B cell (primary cell): Measurements from ENCODE around the gene CD163. TPM values are rescaled to one million over a fixed set of nuclear protein-coding genes. Genes with fewer than 3 reads are reported as not detected.

Experiments used
- ATAC-seq: fragments of 200-7000 bp; cut with Tn5 transposase; one replicate; pipeline ENCODE4 v1.10.0; 2021; ENCODE audit warnings: low read depth, mild to moderate bottlenecking, moderate number of reproducible peaks, moderate library complexity
- CTCF ChIA-PET: fragments of 350-600 bp; sonication (Branson Sonifier 250); formaldehyde crosslinking; loops from one replicate; lab custom pipeline; 2021; ENCODE audit warnings: antibody characterized with exemption, inconsistent platforms; lab: Charles Lee
- POLR2A ChIA-PET: fragments of 350-600 bp; sonication (Branson Sonifier 250); formaldehyde crosslinking; loops from one replicate; lab custom pipeline; 2021; ENCODE audit warnings: antibody characterized with exemption; lab: Charles Lee
- DNase-seq: peaks from one replicate; pipeline ENCODE4 v3.0.0; 2013
- H2AFZ ChIP-seq: 2 replicates; pipeline ENCODE4 v1.6.1; 2012; ENCODE audit warnings: mild to moderate bottlenecking, low read depth, low read length; ENCODE audit not compliant: insufficient read depth, poor library complexity, severe bottlenecking
- H3K27ac ChIP-seq, 2 donors: 1 replicate in 1 of 2; 2 replicates in 1 of 2; pipeline ENCODE4 v1.5.1; 2012 to 2013; ENCODE audit warnings: low read length in 2 of 2, mild to moderate bottlenecking in 2 of 2, moderate library complexity in 1 of 2
- H3K27me3 ChIP-seq, 4 experiments: fragments of 200-600 bp in 1 of 4; sonication (generic) in 1 of 4; replicated peaks in 1 of 4; 1 replicate in 2 of 4; 2 replicates in 2 of 4; pipeline versions ENCODE4 v1.6.1 to v1.7.0; 2013 to 2016; ENCODE audit warnings: low read length in 3 of 4, mild to moderate bottlenecking in 2 of 4, mixed read lengths in 1 of 4, moderate library complexity in 1 of 4; ENCODE audit not compliant: insufficient read depth in 4 of 4, control insufficient read depth in 3 of 4; ENCODE audit errors: control extremely low read depth in 1 of 4
- H3K36me3 ChIP-seq, 2 experiments: replicated peaks in 1 of 2; 1 replicate in 1 of 2; 2 replicates in 1 of 2; pipeline versions ENCODE4 v1.6.1 to v1.7.1; 2013; ENCODE audit warnings: low read length in 1 of 2; ENCODE audit not compliant: insufficient read depth in 2 of 2, control insufficient read depth in 1 of 2; ENCODE audit errors: control extremely low read depth in 1 of 2, extremely low read depth in 1 of 2
- H3K4me1 ChIP-seq, 2 donors: fragments of 200-600 bp in 1 of 2; sonication (generic) in 1 of 2; 1 replicate in 1 of 2; 2 replicates in 1 of 2; pipeline versions ENCODE4 v1.5.1 to v1.6.1; 2013 to 2017; ENCODE audit warnings: low read length in 2 of 2; ENCODE audit not compliant: control insufficient read depth in 2 of 2, insufficient read depth in 2 of 2
- H3K4me2 ChIP-seq: replicated peaks from 2 replicates; pipeline ENCODE3; 2012; ENCODE audit warnings: mild to moderate bottlenecking, low read depth, low read length; ENCODE audit not compliant: poor library complexity, severe bottlenecking
- H3K4me3 ChIP-seq, 5 experiments: fragments of 200-600 bp in 1 of 5; sonication (generic) in 1 of 5; 1 replicate in 3 of 5; 2 replicates in 2 of 5; pipeline versions ENCODE4 v1.5.1 to v1.7.0; 2011 to 2016; ENCODE audit warnings: low read length in 4 of 5, mild to moderate bottlenecking in 4 of 5, low read depth in 2 of 5, control low read depth in 1 of 5, moderate library complexity in 1 of 5; ENCODE audit not compliant: insufficient read depth in 1 of 5; ENCODE audit errors: control extremely low read depth in 1 of 5, extremely low read depth in 1 of 5
- H3K79me2 ChIP-seq: fragments of 200-600 bp; sonication (generic); one replicate; pipeline ENCODE4 v1.6.0; 2016; ENCODE audit warnings: low read length; ENCODE audit not compliant: control insufficient read depth, insufficient read depth
- H3K9ac ChIP-seq: fragments of 200-600 bp; sonication (generic); 2 replicates; pipeline ENCODE4 v1.6.1; 2017; ENCODE audit warnings: mild to moderate bottlenecking, low read length, moderate library complexity
- H3K9me3 ChIP-seq, 3 donors: one replicate each; pipeline versions ENCODE4 v1.6.1 to v1.7.1; 2013; ENCODE audit warnings: low read length in 2 of 3; ENCODE audit not compliant: control insufficient read depth in 2 of 3, insufficient read depth in 1 of 3; ENCODE audit errors: control extremely low read depth in 1 of 3
- H4K20me1 ChIP-seq: 2 replicates; pipeline ENCODE4 v1.6.0; 2012; ENCODE audit warnings: mild to moderate bottlenecking, low read length; ENCODE audit not compliant: insufficient read depth, control insufficient read depth, poor library complexity, severe bottlenecking
- H3K27ac Mint-ChIP-seq: one replicate; pipeline ENCODE4 v1.8.0; 2021; ENCODE audit warnings: mixed read lengths
- H3K27me3 Mint-ChIP-seq: one replicate; pipeline ENCODE4 v1.8.0; 2021; ENCODE audit warnings: mixed read lengths
- H3K4me1 Mint-ChIP-seq: one replicate; pipeline ENCODE4 v1.8.0; 2021; ENCODE audit warnings: mixed read lengths
- H3K4me3 Mint-ChIP-seq: one replicate; pipeline ENCODE4 v1.8.0; 2021; ENCODE audit warnings: mixed read lengths
- H3K9me3 Mint-ChIP-seq: one replicate; pipeline ENCODE4 v1.8.0; 2022; ENCODE audit warnings: mixed read lengths; ENCODE audit not compliant: insufficient read depth
- CTCF ChIP-seq: fragments of 200-600 bp; IDR thresholded peaks from one replicate; pipeline ENCODE4 v1.8.0; 2022; ENCODE audit warnings: antibody characterized with exemption, mild to moderate bottlenecking
- EZH2 ChIP-seq: IDR thresholded peaks from 2 replicates; pipeline ENCODE4 v1.6.1; 2012; ENCODE audit warnings: borderline replicate concordance, low read depth, mild to moderate bottlenecking, moderate library complexity, low read length; ENCODE audit not compliant: insufficient read depth, poor library complexity, severe bottlenecking
- WGBS: methylation state at CpG from one replicate; pipeline ENCODE4 v1.1.5; 2013; ENCODE audit warnings: missing lambda C conversion rate; ENCODE audit not compliant: insufficient coverage; 5-methylcytosine and 5-hydroxymethylcytosine counted together
- intact Hi-C: fragments of 100-400 bp; cut with micrococcal nuclease; formaldehyde crosslinking; loops from one replicate; pipeline ENCODE4 v1.10.0; 2022
- polyA plus RNA-seq: library from polyadenylated mRNA; depleted of rRNA; stranded (reverse); fragments of >200 nt; gene quantifications from 2 replicates; pipeline ENCODE4 v1.2.3, GENCODE V29; 2012
- total RNA-seq, 2 donors: library from RNA; stranded (reverse); fragments of 120-200 nt in 1 of 2; gene quantifications; 1 replicate in 1 of 2; 2 replicates in 1 of 2; pipeline versions ENCODE4 v1.2.3 to v1.2.4, GENCODE V29; 2013 to 2022

The CD163 gene
- total and polyA plus RNA-seq, 2 donors (not counting 1 experiment from before 2014, with no cell fraction given) = 1.1 to 1.8 TPM

GRCh38 chr12:7542046-7542445 is 38.5 kb upstream of the CD163 start:
- intact Hi-C loops = no loop called here
- no peak overlapping the region for H3K27ac ChIP-seq
- TF ChIP-seq CTCF = no peak
- TF ChIP-seq EZH2 = no peak
- H2AFZ ChIP-seq = no peak overlapping the region
- no peaks in the 10 kb centered on the region for H3K79me2 ChIP-seq
- POLR2A ChIA-PET = no interaction called here
- Mint-ChIP-seq H3K27me3 (peaks cover 36% of the 10 kb centered on the region), H3K9me3 (peaks cover 5% of the 10 kb centered on the region), H3K4me1 (no peaks in the 10 kb centered on the region), H3K27ac (no peak overlapping the region), H3K4me3 (no peak overlapping the region)
- no peak overlapping the region for H3K4me2 ChIP-seq
- no peak overlapping the region for H3K9ac ChIP-seq
- CTCF ChIA-PET = no interaction called here
- no peaks in the 10 kb centered on the region for H3K36me3 ChIP-seq
- no peak for DNase-seq
- 75% methylated on average over 8 of the region's 8 CpGs for WGBS
- H3K4me3 ChIP-seq = no peak overlapping the region
- no peaks in the 10 kb centered on the region for H3K9me3 ChIP-seq
- no peaks in the 10 kb centered on the region for H4K20me1 ChIP-seq
- H3K27me3 ChIP-seq = peaks cover 0 to 2% (median 0%) of the 10 kb centered on the region in 4 experiments
- H3K4me1 ChIP-seq = no peaks in the 10 kb centered on the region
- ATAC-seq = no peak

- no peaks in the 10 kb centered on the region for H4K20me1 ChIP-seq
- H3K36me3 ChIP-seq = no peaks in the 10 kb centered on the region
- no peak overlapping the region for H3K4me3 Mint-ChIP-seq
- H3K9me3 ChIP-seq = no peaks in the 10 kb centered on the region
- H3K27me3 Mint-ChIP-seq = peaks cover 8% of the 10 kb centered on the region
- ChIA-PET CTCF (no interaction called here), POLR2A (no interaction called here)
- DNase-seq = no peak
- H3K27ac ChIP-seq = no peak overlapping the region
- H3K4me2 ChIP-seq = no peak overlapping the region
- ATAC-seq = no peak
- H3K27ac Mint-ChIP-seq = no peak overlapping the region
- peaks cover 0 to 3% (median 0%) of the 10 kb centered on the region in 4 experiments for H3K27me3 ChIP-seq
- H3K4me1 ChIP-seq = no peaks in the 10 kb centered on the region
- 80% methylated on average over 2 of the region's 8 CpGs for WGBS
- TF ChIP-seq EZH2 = no peak
- no peak for TF ChIP-seq CTCF
- H3K4me3 ChIP-seq = no peak overlapping the region
- H2AFZ ChIP-seq = no peak overlapping the region
- no peak overlapping the region for H3K9ac ChIP-seq
- no peaks in the 10 kb centered on the region for H3K4me1 Mint-ChIP-seq
- no peaks in the 10 kb centered on the region for H3K9me3 Mint-ChIP-seq
- no peaks in the 10 kb centered on the region for H3K79me2 ChIP-seq
- intact Hi-C loops = no loop called here
Measured at GRCh38 chr12:7514416-7514815, 10.8 kb upstream of the CD163 start.
